Spleen (tissue), 11 donors: ENCODE data around the gene ATF3. TPM values are rescaled to one million over a fixed set of nuclear protein-coding genes. Genes with fewer than 3 reads are reported as not detected.
"Not testable (repeated sequence)": the region's sequence is repeated elsewhere in the genome, so short reads cannot be mapped to it uniquely, and the experiment has no call there.

Experiments used
- DNase-seq: peaks from one replicate; pipeline ENCODE4 v3.0.0-alpha.2; 2020
- H3K27ac ChIP-seq, 8 donors: fragments of 200-600 bp; sonication (generic) in 7 of 8; 1 replicate in 4 of 8; 2 replicates in 4 of 8; pipeline versions ENCODE4 v1.5.0 to v1.8.0; 2016 to 2021; ENCODE audit warnings: inconsistent platforms in 4 of 8, mild to moderate bottlenecking in 4 of 8, moderate library complexity in 1 of 8
- H3K27me3 ChIP-seq, 7 donors: fragments of 200-600 bp; sonication (generic) in 6 of 7; replicated peaks in 1 of 7; 1 replicate in 4 of 7; 2 replicates in 3 of 7; pipeline versions ENCODE4 v1.5.0 to v1.8.0; 2016 to 2021; ENCODE audit warnings: inconsistent platforms in 3 of 7, mild to moderate bottlenecking in 1 of 7
- H3K36me3 ChIP-seq, 6 donors: fragments of 200-600 bp; sonication (generic) in 5 of 6; 1 replicate in 4 of 6; 2 replicates in 2 of 6; pipeline versions ENCODE4 v1.5.0 to v1.8.0; 2016 to 2021; ENCODE audit warnings: inconsistent platforms in 2 of 6
- H3K4me1 ChIP-seq, 6 donors: fragments of 200-600 bp; sonication (generic) in 5 of 6; 1 replicate in 3 of 6; 2 replicates in 3 of 6; pipeline versions ENCODE4 v1.5.0 to v1.8.0; 2016 to 2021; ENCODE audit warnings: inconsistent platforms in 3 of 6
- H3K4me3 ChIP-seq, 8 donors: fragments of 200-600 bp; sonication (generic) in 7 of 8; 1 replicate in 4 of 8; 2 replicates in 4 of 8; pipeline versions ENCODE4 v1.5.0 to v1.8.0; 2016 to 2021; ENCODE audit warnings: inconsistent platforms in 4 of 8, mild to moderate bottlenecking in 4 of 8, moderate library complexity in 2 of 8
- H3K9me3 ChIP-seq, 8 donors: fragments of 200-600 bp; sonication (generic) in 7 of 8; 1 replicate in 4 of 8; 2 replicates in 4 of 8; pipeline versions ENCODE4 v1.5.0 to v1.8.0; 2016 to 2021; ENCODE audit warnings: inconsistent platforms in 4 of 8
- POLR2A ChIP-seq, 3 donors: fragments of 450-650 bp; IDR thresholded peaks; one replicate each; pipeline ENCODE4 v1.5.1; 2017; ENCODE audit warnings: antibody characterized with exemption in 3 of 3, mild to moderate bottlenecking in 1 of 3
- POLR2AphosphoS5 ChIP-seq, 3 donors: sonication (generic); formaldehyde crosslinking; IDR thresholded peaks; one replicate each; pipeline ENCODE4 v1.5.1; 2017; ENCODE audit warnings: antibody characterized with exemption in 3 of 3
- WGBS, 5 donors: extraction: QIAGEN DNeasy Blood & Tissue Kit in 3 of 5; methylation state at CpG; one replicate each; pipeline versions ENCODE4 v1.1.5 to v1.1.7; 2013 to 2018; 5-methylcytosine and 5-hydroxymethylcytosine counted together
- intact Hi-C: fragments of 100-400 bp; cut with DNase I; formaldehyde crosslinking; loops from one replicate; pipeline ENCODE4 v1.15.0; 2023; ENCODE audit warnings: low total_unique reads
- polyA plus RNA-seq, 3 donors: library from polyadenylated mRNA; stranded (reverse); fragments of 200-250 nt; gene quantifications; one replicate each; pipeline ENCODE4 v1.2.1, GENCODE V29; 2013
- total RNA-seq, 7 donors: library from RNA; depleted of rRNA in 3 of 7; stranded (reverse); fragments of >200 nt in 3 of 7; fragmentation: NEBNext Ultra II Directional in 4 of 7; extraction: Animal tissue kit (Norgen Biotek cat#: 25700) in 4 of 7; gene quantifications; one replicate each; pipeline versions ENCODE4 v1.1.0 to v1.2.1, GENCODE V29; 2016 to 2021
- TF ChIP-seq, protein P1 (sequence below), 11 experiments: fragments of 200-600 bp in 7 of 11; fragments of 450-650 bp in 4 of 11; sonication (generic) in 4 of 11; IDR thresholded peaks in 8 of 11; conservative IDR thresholded peaks in 3 of 11; 1 replicate in 7 of 11; 2 replicates in 4 of 11; pipeline versions ENCODE4 v1.4.0 to v1.8.0; 2016 to 2021; ENCODE audit warnings: antibody characterized with exemption in 11 of 11, inconsistent platforms in 4 of 11, mild to moderate bottlenecking in 1 of 11
- donor health status: healthy with polysubstance abuse.
- donor health status: DM: no; HTN: no; CAD: no; lungs with moderate emphysema.
- donor health status: DM: no; HTN: no; CAD: no.
- donor health status: Bipolar disorder and iron deficiency.
- donor health status: healthy.
- donor health status: DM: no; HTN: no; CAD: no.
- donor health status: DM: yes; HTN: yes; CAD: no.

ATF3 gene
- total and polyA plus RNA-seq, 10 donors, result 1.4 to 31.8 (median 7.4) TPM

DNA sequence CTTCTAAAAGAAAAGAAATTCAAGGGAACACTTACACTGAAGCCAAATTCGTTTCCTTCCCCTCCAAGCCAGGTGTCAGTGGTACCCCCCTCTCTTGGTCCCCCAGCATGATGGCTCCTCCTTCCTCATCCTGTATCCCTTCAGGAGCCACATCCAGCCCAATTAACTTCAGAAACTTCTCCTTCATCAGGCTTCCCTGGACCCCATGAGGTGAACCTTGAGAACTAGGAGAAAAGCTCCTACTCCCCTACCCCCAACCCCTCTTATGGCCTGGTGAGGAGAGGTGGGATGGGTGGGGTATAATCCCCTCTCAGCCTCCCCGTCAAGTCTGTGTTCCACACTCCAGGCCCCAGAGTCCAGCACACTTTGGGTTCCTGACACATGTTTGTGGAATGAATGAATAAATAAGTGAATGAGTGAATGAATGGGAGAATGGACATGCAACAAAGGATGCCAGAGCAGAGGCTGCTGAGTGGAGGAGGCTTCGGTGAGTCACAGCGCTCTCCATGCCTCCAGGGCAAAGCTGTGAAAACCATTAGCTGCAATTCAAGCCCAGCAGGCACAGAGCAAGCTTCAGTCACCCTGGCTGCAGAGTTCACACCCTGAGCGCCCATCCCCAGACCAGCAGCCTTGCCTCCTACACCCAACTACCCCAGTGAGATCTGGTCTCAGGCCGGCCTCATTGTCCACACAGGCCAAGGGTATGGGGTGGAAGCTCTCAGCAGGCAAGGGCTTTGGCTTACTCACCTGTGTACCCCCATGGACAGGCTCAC, 47.3 kb downstream of the ATF3 start:
- H3K27me3 ChIP-seq, result peaks cover 0 to 12% (median 0%) of the 10 kb centered on the region in 7 donors
- H3K4me3 ChIP-seq, result no peak overlapping the region
- H3K36me3 ChIP-seq, result no peaks in the 10 kb centered on the region
- WGBS, 5 donors, result 76 to 82% (median 80%) methylated on average over 6 of the region's 6 CpGs
- TF ChIP-seq POLR2A (IDR thresholded peaks at IDR 0.05), result no peak
- TF ChIP-seq, protein P1, sequence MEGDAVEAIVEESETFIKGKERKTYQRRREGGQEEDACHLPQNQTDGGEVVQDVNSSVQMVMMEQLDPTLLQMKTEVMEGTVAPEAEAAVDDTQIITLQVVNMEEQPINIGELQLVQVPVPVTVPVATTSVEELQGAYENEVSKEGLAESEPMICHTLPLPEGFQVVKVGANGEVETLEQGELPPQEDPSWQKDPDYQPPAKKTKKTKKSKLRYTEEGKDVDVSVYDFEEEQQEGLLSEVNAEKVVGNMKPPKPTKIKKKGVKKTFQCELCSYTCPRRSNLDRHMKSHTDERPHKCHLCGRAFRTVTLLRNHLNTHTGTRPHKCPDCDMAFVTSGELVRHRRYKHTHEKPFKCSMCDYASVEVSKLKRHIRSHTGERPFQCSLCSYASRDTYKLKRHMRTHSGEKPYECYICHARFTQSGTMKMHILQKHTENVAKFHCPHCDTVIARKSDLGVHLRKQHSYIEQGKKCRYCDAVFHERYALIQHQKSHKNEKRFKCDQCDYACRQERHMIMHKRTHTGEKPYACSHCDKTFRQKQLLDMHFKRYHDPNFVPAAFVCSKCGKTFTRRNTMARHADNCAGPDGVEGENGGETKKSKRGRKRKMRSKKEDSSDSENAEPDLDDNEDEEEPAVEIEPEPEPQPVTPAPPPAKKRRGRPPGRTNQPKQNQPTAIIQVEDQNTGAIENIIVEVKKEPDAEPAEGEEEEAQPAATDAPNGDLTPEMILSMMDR (IDR thresholded peaks at IDR 0.05 in 8 of 11, conservative IDR thresholded peaks at IDR 0.05 in 3 of 11), result no peak
- TF ChIP-seq POLR2AphosphoS5 (IDR thresholded peaks at IDR 0.05), result no peak
- H3K27ac ChIP-seq, result no peak overlapping the region
- intact Hi-C loops, result loop anchor here (10.0 kb wide), 1 partner anchor 161 kb away; no protein-coding TSS in a partner anchor
- no peak for DNase-seq
- H3K4me1 ChIP-seq, result no peaks in the 10 kb centered on the region
- no peaks in the 10 kb centered on the region for H3K9me3 ChIP-seq

DNA sequence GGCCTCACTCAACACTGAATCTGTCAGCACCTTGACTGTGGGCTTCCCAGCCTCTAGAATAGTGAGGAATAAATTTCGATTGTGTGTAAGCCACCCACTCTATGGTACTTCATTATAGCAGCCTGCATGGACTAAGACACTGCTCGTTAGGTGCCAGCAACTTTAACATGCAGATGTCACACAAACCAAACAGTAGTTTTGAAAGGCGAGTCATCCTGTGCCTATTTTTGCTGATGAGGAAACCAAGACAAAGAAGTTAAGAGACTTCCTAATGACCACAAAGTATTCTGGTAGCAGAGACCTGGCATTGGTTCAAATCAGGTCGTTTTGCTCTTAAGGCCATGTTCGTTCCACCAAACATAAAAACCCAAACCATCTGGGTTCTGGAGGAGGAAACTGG, 48.2 kb downstream of the ATF3 start:
- H3K36me3 ChIP-seq, result no peaks in the 10 kb centered on the region
- H3K9me3 ChIP-seq, result no peaks in the 10 kb centered on the region
- 56 to 70% (median 65%) methylated on average over 5 of the region's 5 CpGs for WGBS, 5 donors

DNA sequence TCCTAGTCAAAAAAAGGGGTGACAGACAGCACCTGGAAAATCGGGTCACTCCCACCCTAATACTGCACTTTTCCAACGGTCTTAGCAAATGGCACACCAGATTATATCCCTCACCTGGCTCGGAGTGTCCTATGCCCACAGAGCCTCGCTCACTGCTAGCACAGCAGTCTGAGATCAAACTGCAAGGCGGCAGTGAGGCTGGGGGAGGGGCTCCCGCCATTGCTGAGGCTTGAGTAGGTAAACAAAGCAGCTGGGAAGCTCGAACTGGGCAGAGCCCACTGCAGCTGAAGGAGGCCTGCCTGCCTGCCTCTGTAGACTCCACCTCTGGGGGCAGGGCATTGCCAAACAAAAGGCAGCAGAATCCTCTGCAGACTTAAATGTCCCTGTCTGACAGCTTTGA, 49.7 kb downstream of the ATF3 start:
- H3K4me1 ChIP-seq, H3K9me3 ChIP-seq, H3K4me3 ChIP-seq, DNase-seq, H3K36me3 ChIP-seq, H3K27ac ChIP-seq: not testable (repeated sequence)
- WGBS, 5 donors, result 79 to 88% (median 86%) methylated on average over 6 to 7 of the region's 7 CpGs
- H3K27me3 ChIP-seq, result peaks cover 0 to 12% (median 0%) of the 10 kb centered on the region in 7 donors
- intact Hi-C loops, result loop anchor here (10.0 kb wide), 1 partner anchor 163 kb away; no protein-coding TSS in a partner anchor

More for the DNA sequence above, 48.2 kb downstream of the ATF3 start:
- no peak for DNase-seq
- Histone ChIP-seq H3K27me3 (peaks cover 0 to 12% (median 0%) of the 10 kb centered on the region in 7 donors), H3K4me3 (no peak overlapping the region), H3K4me1 (no peaks in the 10 kb centered on the region), H3K27ac (no peak overlapping the region)
- TF ChIP-seq, protein P1 (IDR thresholded peaks at IDR 0.05 in 8 of 11, conservative IDR thresholded peaks at IDR 0.05 in 3 of 11), result no peak
- TF ChIP-seq POLR2AphosphoS5 (IDR thresholded peaks at IDR 0.05), result no peak
- TF ChIP-seq POLR2A (IDR thresholded peaks at IDR 0.05), result no peak
- intact Hi-C loops, result loop anchor here (10.0 kb wide), 1 partner anchor 162 kb away; no protein-coding TSS in a partner anchor

DNA sequence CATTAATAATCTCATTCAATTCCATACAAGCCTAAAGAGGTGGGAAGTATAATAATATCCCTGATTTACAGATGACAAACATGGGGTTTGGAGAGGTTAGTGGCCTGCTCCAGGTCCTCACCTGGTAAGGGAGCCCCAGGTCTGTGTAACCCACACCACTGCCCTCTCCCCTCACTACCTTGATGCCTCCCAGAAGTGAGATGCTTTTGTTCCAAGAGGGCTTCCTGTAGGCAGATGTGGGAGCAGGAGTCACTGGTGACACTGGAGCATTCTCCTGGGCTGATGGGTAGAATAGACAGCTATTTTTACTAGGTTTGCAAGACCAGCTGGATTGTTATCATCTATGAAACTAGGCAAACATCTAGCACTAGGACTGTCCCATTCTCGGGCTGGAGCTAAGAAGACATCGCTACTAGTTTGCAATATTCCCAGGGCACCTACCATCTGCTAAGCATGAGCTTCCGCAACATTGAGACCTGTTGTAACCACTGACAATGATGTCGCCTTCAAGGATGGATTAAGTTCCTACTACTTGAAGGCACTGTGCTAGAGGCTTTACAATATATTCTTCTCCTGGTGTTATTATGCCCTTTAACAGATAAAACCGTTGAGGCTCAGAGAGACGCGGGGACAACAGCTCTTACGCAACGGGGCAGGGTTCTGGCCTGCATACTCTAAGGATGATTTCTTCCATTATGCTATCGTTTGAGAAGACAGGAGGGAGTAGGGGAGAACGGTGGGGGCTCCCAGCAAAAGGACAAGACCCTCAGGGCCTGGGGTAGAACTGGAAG, 56.0 kb downstream of the ATF3 start:
- TF ChIP-seq POLR2A (IDR thresholded peaks at IDR 0.05) (no peak), POLR2AphosphoS5 (IDR thresholded peaks at IDR 0.05) (no peak)
- TF ChIP-seq, protein P1 (IDR thresholded peaks at IDR 0.05 in 8 of 11, conservative IDR thresholded peaks at IDR 0.05 in 3 of 11), result no peak
- peaks cover 30 to 54% (median 45%) of the 10 kb centered on the region in 6 donors for H3K4me1 ChIP-seq
- 68 to 77% (median 75%) methylated on average over 11 of the region's 11 CpGs for WGBS, 5 donors
- no peaks in the 10 kb centered on the region for H3K27me3 ChIP-seq
- H3K9me3 ChIP-seq, result no peaks in the 10 kb centered on the region
- peak overlapping the region in 2 of 8 donors; percentile 48 to 76 for H3K4me3 ChIP-seq
- no peaks in the 10 kb centered on the region for H3K36me3 ChIP-seq
- intact Hi-C loops, result loop anchor here (10.0 kb wide), 2 partner anchors 120 to 330 kb away; no protein-coding TSS in a partner anchor
- peak overlapping the region in 2 of 8 donors; percentile 72 to 88 for H3K27ac ChIP-seq
- no peak for DNase-seq
